OCI-M1 (cell line): Measurements from ENCODE around the gene NUDT15.
"Not testable (repeated sequence)": the region's sequence is repeated elsewhere in the genome, so short reads cannot be mapped to it uniquely, and the experiment has no call there.

Experiments used
- DNase-seq: peaks from one replicate; lab custom pipeline; 2025; lab: John Stamatoyannopoulos, UW

NUDT15 gene

GRCh38 chr13:48043789-48044503 lies 6.4 kb downstream of the NUDT15 start:
- no peak for DNase-seq

DNA sequence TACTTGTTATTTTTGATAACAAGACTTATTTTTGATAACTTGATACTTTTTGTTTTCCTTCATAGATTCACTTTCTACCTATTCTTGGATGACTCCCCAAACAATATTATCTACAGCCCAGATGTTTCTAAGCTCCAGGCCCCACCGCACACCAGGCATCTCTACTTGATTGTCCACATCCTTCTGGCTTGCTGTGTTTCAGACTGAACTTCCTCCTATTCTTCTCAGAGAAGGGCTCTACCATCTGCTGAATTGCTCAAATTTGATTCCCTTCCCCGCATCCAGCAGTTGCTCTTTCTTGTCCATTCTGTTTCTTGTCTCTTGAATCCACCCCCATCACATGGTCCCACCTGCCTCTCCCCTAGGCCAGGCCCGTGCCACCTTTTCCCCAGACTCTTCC lies 13.0 kb downstream of the NUDT15 start:
- DNase-seq, result no peak

GRCh38 chr13:48054601-48055000 lies 17.1 kb downstream of the NUDT15 start:
- DNase-seq, result no peak

GRCh38 chr13:48055712-48056111 lies 18.2 kb downstream of the NUDT15 start:
- DNase-seq, result no peak

DNA sequence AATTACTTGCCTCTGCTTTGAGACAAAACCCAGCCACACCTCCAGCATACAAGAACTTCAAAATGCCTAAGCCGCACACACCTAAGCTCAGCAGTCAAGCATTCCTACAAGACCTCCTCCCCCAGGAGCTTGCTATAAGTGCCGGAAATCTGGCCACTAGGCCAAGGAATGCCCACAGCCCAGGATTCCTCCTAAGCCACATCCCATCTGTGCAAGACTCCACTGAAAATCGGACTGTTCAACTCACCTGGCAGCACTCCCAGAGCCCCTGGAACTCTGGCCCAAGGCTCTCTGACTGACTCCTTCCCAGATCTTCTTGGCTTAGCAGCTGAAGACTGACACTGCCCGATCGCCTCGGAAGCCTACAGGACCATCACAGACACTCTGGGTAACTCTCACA lies 21.0 kb downstream of the NUDT15 start:
- not testable (repeated sequence) for DNase-seq

- DNase-seq, result not testable (repeated sequence)
These were observed 22.4 kb downstream of the NUDT15 start for GRCh38 chr13:48059951-48060350.

DNA sequence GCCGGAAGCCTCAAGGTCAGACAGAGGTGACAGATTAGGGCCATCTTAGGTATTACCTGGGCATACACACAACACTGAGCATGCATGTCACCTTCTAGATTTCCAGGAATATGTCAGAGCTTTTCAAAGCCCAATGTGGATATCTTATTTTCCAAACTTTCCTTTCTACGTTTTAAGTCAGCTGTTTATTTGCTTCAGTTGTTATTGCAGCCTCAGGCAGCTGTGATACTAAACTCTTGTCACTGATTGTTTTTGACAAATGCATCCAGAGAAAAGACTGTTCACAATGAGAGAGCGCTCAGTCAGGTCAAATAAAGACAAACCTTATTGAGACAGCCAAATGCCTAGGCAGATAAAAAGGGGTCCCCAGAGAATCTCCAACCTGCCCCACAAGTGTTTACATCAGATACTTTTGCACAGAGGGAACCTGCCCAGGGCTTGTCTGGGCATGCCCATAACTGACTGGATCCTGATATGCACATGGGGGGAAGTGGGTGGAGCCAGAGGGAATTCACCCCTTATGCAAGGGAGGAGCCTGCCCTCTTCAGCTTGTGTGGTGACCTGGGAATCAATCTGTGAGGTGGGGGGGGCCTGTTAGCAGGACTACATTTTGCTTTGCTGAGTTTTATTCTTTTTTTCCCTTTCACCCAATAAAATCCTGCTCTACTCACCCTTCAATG lies 28.9 kb downstream of the NUDT15 start:
- no peak for DNase-seq

DNA sequence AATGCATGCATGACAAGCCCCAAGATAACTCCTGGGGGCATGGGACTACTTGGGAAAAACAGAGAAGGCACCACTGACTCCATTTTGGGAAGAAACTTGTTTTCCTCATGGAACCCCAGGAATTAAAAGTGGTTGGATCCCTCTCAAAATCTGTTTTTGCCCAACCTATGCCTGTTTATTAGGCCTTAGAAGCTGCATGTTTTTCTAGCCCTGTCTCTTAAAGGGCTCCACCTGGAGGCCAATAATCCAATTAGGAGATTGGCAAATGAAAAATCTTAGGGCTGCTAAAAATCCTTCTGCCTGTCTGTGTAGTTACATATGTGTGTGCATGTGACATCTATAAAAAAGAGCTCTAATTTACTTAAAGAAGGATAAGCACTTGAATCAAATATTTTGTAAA lies 30.5 kb downstream of the NUDT15 start:
- DNase-seq, result no peak

DNA sequence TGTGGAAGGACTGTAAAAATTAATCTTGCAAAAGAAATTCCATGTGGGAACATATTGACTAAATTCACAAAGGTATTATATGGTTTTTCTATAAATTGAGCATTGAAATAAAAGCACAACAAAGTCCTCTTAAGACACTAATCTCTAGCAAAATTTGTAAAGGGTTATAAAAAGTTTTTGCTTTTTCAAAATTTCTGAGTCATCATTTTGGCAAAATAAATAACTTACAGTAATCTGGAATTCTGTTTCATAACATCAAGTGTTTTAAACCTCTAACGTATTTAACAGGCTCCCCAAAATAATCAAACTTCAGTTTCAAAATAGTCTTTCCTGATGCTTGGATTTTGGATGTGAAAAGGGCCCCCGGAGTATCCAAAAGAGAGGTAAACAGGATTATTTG lies 31.4 kb downstream of the NUDT15 start:
- no peak for DNase-seq

- DNase-seq, result peak; percentile 54
These were observed 32.0 kb downstream of the NUDT15 start for GRCh38 chr13:48069573-48069972.

DNA sequence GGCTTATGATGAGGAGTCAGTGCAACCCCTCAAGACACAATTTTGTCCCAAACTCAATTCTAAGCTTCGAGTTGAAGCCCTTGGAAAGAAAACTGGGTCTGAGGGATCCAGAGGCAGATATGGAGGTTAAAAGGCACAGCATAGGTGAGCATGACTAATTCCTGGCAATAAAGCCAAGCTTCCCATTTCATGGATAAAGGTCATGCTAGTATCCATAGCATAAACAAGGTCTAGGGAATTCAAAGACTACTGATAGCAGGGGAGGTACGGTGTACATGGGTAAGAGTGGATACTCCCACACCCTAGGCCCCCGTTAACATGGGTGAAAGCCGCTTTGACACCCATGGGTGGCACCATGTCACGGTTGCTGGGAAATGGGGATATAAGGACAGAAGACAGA lies 33.4 kb downstream of the NUDT15 start:
- DNase-seq, result no peak

- no peak for DNase-seq
These were observed 34.8 kb downstream of the NUDT15 start for GRCh38 chr13:48072304-48072703.

- DNase-seq, result no peak
These were observed 35.3 kb downstream of the NUDT15 start for GRCh38 chr13:48072787-48073186.

GRCh38 chr13:48074006-48074405 lies 36.5 kb downstream of the NUDT15 start:
- no peak for DNase-seq

- DNase-seq, result peak; percentile 43
These were observed 40.7 kb downstream of the NUDT15 start for GRCh38 chr13:48078251-48078656.

GRCh38 chr13:48081739-48082138 lies 44.2 kb downstream of the NUDT15 start:
- no peak for DNase-seq

- no peak for DNase-seq
These were observed 48.7 kb downstream of the NUDT15 start for GRCh38 chr13:48086272-48086671.

- no peak for DNase-seq
These were observed 56.1 kb downstream of the NUDT15 start for GRCh38 chr13:48093588-48093987.

DNA sequence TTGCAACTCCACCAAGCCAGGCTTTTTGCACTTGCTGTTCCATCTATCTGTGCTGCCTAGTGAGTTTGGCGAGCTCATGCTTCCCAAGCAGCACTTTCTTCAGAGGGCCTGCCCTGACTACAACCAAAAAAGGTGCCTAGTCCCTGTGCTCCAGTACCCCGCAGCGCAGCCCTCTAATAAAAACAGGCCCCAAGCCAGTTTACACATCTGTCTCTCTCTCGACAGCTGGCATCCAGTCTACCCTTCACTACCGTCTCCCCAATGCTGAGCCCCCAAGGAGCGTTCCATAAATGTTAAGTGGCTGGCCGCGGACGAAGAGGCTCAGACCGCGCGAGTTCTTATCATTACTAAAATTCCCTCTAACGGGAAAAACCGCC lies 56.9 kb downstream of the NUDT15 start:
- DNase-seq, result no peak

DNA sequence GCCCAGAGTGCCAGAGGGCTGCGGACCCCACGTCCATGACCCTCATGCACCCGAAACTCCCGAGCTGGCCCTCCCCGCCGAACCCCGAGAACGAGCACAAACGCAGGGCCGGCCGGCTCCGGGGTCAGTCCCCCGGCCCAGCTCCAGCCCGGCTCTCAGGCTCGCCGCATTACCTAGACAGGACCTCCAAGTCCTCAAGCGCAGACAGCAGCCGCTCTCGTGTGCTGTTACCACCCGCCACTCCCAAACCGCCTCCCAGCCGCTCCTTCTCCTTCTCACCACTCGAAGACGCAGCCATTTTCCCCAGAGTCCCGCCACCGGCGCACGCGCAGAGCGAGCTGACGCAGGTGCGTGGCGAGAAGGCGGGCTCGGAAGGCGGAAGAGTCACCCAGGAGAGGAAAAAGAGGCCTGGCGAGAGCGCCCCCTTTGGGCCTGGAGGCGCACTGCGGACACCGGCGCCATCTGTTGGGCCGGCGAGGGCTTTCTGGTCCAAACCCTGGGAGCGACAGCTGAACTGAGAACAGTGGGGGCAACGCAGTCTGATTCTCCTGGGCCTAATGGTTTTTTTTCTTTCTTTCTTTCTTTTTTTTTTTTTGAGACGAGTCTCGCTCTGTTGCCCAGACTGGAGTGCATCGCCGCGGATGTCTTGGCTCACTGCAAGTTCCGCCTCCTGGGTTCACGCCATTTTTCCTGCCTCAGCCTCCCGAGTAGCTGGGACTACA lies 57.4 kb downstream of the NUDT15 start, which contains the start of gene MED4:
Gene MED4 (minus strand): TSS at position 324 of the 722 bp plus-strand sequence. CDS start 26 bp downstream, at position 298.
- DNase-seq, result peak; percentile 97

DNA sequence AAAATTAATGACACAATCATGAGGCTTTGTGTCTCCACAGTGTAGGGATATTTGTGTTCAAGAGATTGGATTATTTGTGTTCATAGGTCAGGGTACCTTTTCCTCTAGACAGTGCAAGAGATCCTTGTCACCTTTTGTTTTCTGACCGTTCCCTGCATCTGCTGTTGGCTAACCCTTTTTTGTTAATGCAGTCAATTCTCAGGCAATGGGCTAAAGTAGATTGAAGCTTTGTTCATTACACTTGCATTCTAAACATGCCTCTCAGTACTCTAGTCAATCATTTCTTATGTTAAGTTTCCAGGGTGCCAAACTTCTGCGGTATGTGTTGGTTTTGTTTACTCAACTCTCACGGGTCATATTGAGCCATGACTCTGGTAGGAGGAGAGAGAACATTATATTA lies 59.1 kb downstream of the NUDT15 start:
- no peak for DNase-seq
